HUES48 (cell line): ENCODE results near the gene PNN.
"Not testable (repeated sequence)": the region's sequence is repeated elsewhere in the genome, so short reads cannot be mapped to it uniquely, and the experiment has no call there.

Experiments
- H3K27ac ChIP-seq: one replicate; pipeline ENCODE4 v1.7.0; 2013; ENCODE audit warnings: low read depth, low read length, inconsistent platforms
- H3K27me3 ChIP-seq: 2 replicates; pipeline ENCODE4 v1.6.1; 2013; ENCODE audit warnings: mild to moderate bottlenecking, low read length; ENCODE audit not compliant: control insufficient read depth, insufficient read depth
- H3K36me3 ChIP-seq: 2 replicates; pipeline ENCODE4 v1.6.1; 2013; ENCODE audit warnings: low read length; ENCODE audit not compliant: control insufficient read depth, insufficient read depth
- H3K4me1 ChIP-seq: 2 replicates; pipeline ENCODE4 v1.6.1; 2013; ENCODE audit warnings: mild to moderate bottlenecking, low read length; ENCODE audit not compliant: control insufficient read depth, insufficient read depth
- H3K4me3 ChIP-seq: 2 replicates; pipeline ENCODE4 v1.5.1; 2013; ENCODE audit warnings: mild to moderate bottlenecking, low read depth, low read length
- H3K9ac ChIP-seq: 2 replicates; pipeline ENCODE4 v1.6.1; 2013; ENCODE audit warnings: mild to moderate bottlenecking, low read depth, low read length, moderate library complexity
- H3K9me3 ChIP-seq: 2 replicates; pipeline ENCODE4 v1.6.1; 2013; ENCODE audit warnings: low read length; ENCODE audit not compliant: control insufficient read depth, insufficient read depth

The PNN gene

GRCh38 chr14:39160494-39160893 is 14.6 kb upstream of the PNN start:
- Histone ChIP-seq H3K4me3 (no peak overlapping the region), H3K9ac (no peak overlapping the region), H3K27me3 (no peaks in the 10 kb centered on the region), H3K9me3 (no peaks in the 10 kb centered on the region), H3K36me3 (peaks cover 44% of the 10 kb centered on the region), H3K27ac (no peak overlapping the region), H3K4me1 (no peaks in the 10 kb centered on the region)

- H3K9me3 ChIP-seq, H3K27me3 ChIP-seq, H3K27ac ChIP-seq, H3K9ac ChIP-seq, H3K36me3 ChIP-seq, H3K4me3 ChIP-seq: not testable (repeated sequence)
- H3K4me1 ChIP-seq = peaks cover 15% of the 10 kb centered on the region
Measured at GRCh38 chr14:39167797-39168320, 7.2 kb upstream of the PNN start.

- no peak overlapping the region for H3K27ac ChIP-seq
- peaks cover 4% of the 10 kb centered on the region; the same call in 1 of the 2 replicates for H3K36me3 ChIP-seq
- peak overlapping the region; percentile 99 for H3K4me3 ChIP-seq
- no peaks in the 10 kb centered on the region for H3K9me3 ChIP-seq
- no peak overlapping the region for H3K9ac ChIP-seq
- H3K4me1 ChIP-seq = peaks cover 15% of the 10 kb centered on the region
- no peaks in the 10 kb centered on the region for H3K27me3 ChIP-seq
Measured at GRCh38 chr14:39168591-39168990, 6.5 kb upstream of the PNN start.

- no peaks in the 10 kb centered on the region for H3K9me3 ChIP-seq
Measured at GRCh38 chr14:39169541-39169900, 5.5 kb upstream of the PNN start.

GRCh38 chr14:39173198-39173597 is 1.9 kb upstream of the PNN start:
- Histone ChIP-seq H3K27me3 (no peaks in the 10 kb centered on the region), H3K9me3 (no peaks in the 10 kb centered on the region), H3K4me1 (peaks cover 21% of the 10 kb centered on the region), H3K9ac (no peak overlapping the region), H3K36me3 (peaks cover 26% of the 10 kb centered on the region), H3K4me3 (no peak overlapping the region), H3K27ac (no peak overlapping the region)

More at GRCh38 chr14:39169541-39169900, 5.5 kb upstream of the PNN start:
- H3K9ac ChIP-seq = peak overlapping the region; percentile 95
- H3K27ac ChIP-seq = peak overlapping the region; percentile 99
- peak overlapping the region; percentile 99 for H3K4me3 ChIP-seq
- no peaks in the 10 kb centered on the region for H3K27me3 ChIP-seq
- H3K4me1 ChIP-seq = peaks cover 15% of the 10 kb centered on the region
- peaks cover 4% of the 10 kb centered on the region; the same call in 1 of the 2 replicates for H3K36me3 ChIP-seq

GRCh38 chr14:39175445-39176262 is 600 bp downstream of the PNN start:
- H3K27me3 ChIP-seq = no peaks in the 10 kb centered on the region
- H3K9me3 ChIP-seq = no peaks in the 10 kb centered on the region
- peak overlapping the region; percentile 89 for H3K4me3 ChIP-seq
- H3K36me3 ChIP-seq = peaks cover 51% of the 10 kb centered on the region
- H3K27ac ChIP-seq = peak overlapping the region; percentile 95
- H3K9ac ChIP-seq = peak overlapping the region; percentile 98
- H3K4me1 ChIP-seq = peaks cover 13% of the 10 kb centered on the region

GRCh38 chr14:39176263-39177167 is 1.5 kb downstream of the PNN start:
- no peaks in the 10 kb centered on the region for H3K9me3 ChIP-seq
- no peaks in the 10 kb centered on the region for H3K27me3 ChIP-seq
- H3K27ac ChIP-seq = peak overlapping the region; percentile 95
- peak overlapping the region; percentile 89 for H3K4me3 ChIP-seq
- peaks cover 59% of the 10 kb centered on the region for H3K36me3 ChIP-seq
- H3K4me1 ChIP-seq = peaks cover 6% of the 10 kb centered on the region; the same call in 1 of the 2 replicates
- peak overlapping the region; percentile 98 for H3K9ac ChIP-seq

- Histone ChIP-seq H3K9ac (no peak overlapping the region), H3K27me3 (no peaks in the 10 kb centered on the region), H3K4me1 (peaks cover 6% of the 10 kb centered on the region; the same call in 1 of the 2 replicates), H3K4me3 (peak overlapping the region; percentile 89), H3K9me3 (no peaks in the 10 kb centered on the region), H3K27ac (peak overlapping the region; percentile 95), H3K36me3 (peaks cover 66% of the 10 kb centered on the region)
Measured at GRCh38 chr14:39177168-39177545, 2.1 kb downstream of the PNN start.

- H3K4me1 ChIP-seq = peaks cover 6% of the 10 kb centered on the region; the same call in 1 of the 2 replicates
- H3K9ac ChIP-seq = no peak overlapping the region
- H3K4me3 ChIP-seq = no peak overlapping the region
- no peak overlapping the region for H3K27ac ChIP-seq
- no peaks in the 10 kb centered on the region for H3K9me3 ChIP-seq
- H3K27me3 ChIP-seq = no peaks in the 10 kb centered on the region
- peaks cover 85% of the 10 kb centered on the region for H3K36me3 ChIP-seq
Measured at GRCh38 chr14:39179042-39179441, 4.0 kb downstream of the PNN start.

- Histone ChIP-seq H3K4me3 (no peak overlapping the region), H3K9ac (no peak overlapping the region), H3K27me3 (no peaks in the 10 kb centered on the region), H3K9me3 (no peaks in the 10 kb centered on the region), H3K36me3 (peaks cover 99% of the 10 kb centered on the region), H3K27ac (peak overlapping the region; percentile 5), H3K4me1 (peaks cover 6% of the 10 kb centered on the region; the same call in 1 of the 2 replicates)
Measured at GRCh38 chr14:39180553-39180952, 5.5 kb downstream of the PNN start.
